Activated CD8-positive, alpha-beta memory T cell treated with anti-CD3 and anti-CD28 coated beads, Interleukin-2, amount 50 U/mL, for 48 hours (primary cell): Measurements from ENCODE around the gene TBC1D22A.

Experiments used
- DNase-seq: peaks from one replicate; pipeline ENCODE4 v3.0.0-alpha.2; 2020

TBC1D22A gene

DNA sequence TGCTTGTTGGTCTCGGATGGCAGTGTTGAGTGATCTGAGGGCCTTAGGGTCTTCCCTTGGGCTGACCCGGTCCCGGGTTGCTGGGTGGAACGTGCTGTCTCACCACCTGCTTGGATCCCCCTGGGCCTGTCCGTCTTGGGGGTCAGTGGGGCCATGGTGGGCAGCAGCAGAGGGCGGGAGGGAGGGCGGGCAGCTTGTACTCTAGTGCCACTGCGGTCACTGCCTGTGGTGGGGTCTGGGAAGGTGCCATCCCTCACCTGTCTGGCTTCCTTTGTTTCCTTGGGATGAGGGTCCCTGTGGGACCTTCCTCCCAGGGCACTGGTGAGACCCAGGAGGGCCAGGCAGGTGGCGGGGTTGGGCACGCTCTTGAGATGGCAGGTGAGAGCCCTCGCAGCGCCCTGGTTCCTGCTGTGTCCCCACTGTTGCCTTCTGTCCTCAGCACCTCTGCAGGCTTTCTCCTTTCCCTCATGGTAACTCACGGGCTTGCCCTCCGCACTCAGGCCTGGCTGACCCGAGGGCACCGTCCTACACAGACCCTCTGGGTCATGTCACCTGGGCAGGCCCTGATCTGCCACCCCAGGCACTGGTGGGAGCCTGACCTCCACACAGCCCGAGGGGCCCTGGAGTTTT is 34.2 kb downstream of the TBC1D22A start:
- no peak for DNase-seq

- DNase-seq = no peak
These were observed 34.9 kb downstream of the TBC1D22A start for GRCh38 chr22:46797355-46797754.

DNA sequence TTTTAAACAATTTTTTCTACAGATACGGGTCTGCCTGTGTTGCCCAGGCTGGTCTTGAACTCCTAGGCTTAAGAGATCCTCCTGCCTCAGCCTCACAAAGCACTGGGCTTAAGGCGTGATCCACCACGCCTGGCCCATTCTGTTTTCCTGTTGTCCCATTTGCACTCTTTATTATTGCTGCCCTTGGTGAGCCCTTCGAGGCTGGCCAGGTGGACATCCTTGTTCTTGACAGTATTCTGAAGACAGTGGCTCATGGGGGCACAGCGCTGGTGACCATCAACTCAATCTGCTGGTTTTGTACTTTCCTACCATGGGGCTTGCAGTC is 35.6 kb downstream of the TBC1D22A start:
- no peak for DNase-seq

GRCh38 chr22:46798366-46799350 is 36.2 kb downstream of the TBC1D22A start:
- DNase-seq = peak; percentile 88

DNA sequence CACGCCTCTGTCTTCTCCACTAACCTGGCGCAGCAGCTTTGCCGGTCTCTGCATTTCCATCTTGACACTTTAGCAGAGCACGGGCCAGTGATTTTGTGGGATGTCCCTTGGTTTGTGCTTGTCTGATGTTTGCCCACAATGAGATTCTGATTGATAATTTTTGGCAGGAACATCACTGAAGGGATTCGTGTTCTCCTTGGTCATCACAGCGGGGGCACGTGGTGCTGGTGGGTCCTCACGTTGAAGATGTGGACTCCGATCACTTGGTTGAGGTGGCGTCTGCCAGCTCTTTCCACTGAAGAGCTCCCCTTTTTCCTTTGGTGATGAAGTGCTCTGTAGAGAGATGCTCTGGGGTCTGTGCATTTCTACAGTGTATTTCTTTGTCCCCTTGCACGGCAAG is 37.2 kb downstream of the TBC1D22A start:
- DNase-seq = no peak

DNA sequence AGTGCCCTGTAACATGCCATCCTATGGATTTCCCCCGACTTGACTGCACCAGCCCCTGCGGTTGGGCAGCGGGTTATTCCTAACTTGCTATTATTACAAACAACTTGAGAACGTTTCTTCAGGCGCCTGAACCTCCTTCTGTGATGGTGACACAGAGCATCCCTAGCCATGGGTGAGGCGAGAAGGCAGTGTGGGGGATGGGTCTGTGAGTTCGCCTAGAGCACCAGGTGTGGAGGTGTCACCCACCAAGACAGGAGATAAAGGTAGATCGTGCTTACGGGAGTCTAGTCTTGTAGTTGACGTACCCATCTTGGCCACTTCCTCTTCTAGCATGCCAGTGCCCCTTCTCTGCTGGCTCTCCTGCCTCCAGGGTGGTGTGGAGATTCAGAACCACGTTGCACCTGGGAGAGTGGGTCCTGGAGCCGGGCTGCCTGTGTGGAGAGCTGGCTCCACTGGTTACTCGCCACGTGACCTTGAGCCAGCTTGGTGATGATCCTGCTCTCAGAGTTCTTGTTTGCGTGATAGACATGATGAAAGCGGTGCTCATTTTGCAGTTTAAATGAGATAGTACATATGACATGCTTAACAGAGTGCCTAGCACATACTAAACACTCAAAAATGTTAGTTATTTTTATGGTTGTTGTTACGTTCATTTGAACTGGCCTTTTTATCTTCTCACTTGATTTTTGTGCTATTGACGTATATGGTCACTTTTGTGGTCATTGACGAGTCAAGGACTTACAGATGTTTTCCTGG is 37.8 kb downstream of the TBC1D22A start:
- no peak for DNase-seq

- peak; percentile 38 for DNase-seq
These were observed 38.9 kb downstream of the TBC1D22A start for GRCh38 chr22:46801331-46801811.

DNA sequence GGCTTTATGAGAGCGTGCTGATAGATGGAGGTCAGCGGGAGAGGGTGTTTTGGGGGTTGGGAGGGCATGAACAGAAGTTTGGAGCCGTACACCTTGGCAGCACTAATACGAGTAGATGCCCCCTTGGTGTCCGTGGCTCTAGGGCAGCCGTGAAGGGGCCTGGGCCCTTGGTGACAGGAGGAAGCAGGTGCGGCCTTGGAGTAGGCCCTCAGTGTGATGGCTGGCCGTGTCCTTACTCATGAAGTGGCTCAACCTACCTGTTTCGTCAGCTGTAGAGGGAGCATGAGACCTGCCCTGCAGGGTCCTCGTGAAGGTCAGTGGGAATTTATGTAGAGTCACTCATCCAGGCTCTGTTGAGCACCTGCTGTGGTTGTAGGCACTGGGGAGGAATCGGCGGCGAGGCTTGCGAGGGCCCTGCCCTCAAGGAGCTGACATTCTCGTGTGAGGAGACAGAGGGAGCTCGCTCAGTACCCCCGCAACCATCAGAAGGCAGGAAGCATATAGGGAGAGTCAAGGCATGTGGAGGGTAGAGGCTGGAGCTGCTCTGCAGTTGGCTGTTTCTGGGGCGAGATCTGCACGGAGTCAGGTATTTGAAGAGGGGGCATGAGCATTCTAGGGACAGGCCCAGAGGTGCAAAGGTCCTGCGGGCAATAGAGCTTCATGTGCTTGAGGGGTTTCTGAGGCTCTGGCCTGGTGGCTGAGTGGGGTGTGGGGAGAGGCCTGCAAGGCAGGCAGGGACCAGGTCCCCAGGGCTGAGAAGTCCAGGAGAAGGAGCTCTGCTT is 39.6 kb downstream of the TBC1D22A start:
- no peak for DNase-seq

- DNase-seq = no peak
These were observed 40.2 kb downstream of the TBC1D22A start for GRCh38 chr22:46802608-46803027.

DNA sequence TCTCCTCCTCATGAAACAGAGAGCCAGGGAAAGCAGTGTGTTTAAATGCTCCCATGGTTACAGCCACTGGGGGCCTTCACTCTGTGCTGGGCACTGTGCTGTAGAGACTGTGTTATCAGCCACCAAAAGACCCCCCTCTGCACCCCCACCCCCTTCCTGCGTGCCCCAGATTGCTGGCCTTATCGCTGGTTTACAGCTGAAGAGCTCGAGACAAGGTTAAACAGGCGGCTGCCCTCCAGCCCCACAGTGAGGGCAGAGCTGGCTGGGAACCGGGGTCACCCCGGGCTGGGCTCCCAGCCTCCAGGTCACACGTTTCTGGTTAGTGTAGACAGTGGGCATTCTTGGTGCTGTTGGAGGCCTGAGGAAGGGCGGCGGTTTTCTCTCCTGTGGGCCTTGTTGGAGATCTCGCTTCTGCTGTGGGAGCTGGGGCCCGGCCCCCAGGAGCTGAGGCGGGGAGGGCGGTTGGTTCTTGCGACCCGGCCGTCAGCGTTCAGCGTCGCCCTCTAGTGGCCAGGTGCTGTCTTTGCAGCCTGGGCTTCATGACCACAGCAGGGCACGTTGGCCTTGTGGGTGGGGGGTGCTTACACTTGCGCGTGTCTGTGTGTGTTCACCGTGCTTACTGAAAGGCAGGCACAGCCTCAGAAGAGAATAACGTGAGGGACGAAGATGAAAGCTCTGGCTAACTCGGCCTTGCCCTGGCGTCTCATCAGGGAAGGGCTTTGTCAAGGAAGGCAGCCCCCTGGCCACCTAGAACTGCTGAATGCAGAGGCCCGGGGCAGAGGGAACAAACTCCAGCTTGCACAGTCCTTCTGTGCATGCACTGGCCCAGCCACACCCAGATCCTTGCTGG is 40.8 kb downstream of the TBC1D22A start:
- DNase-seq = peak; percentile 86

GRCh38 chr22:46803936-46804335 is 41.5 kb downstream of the TBC1D22A start:
- no peak for DNase-seq

DNA sequence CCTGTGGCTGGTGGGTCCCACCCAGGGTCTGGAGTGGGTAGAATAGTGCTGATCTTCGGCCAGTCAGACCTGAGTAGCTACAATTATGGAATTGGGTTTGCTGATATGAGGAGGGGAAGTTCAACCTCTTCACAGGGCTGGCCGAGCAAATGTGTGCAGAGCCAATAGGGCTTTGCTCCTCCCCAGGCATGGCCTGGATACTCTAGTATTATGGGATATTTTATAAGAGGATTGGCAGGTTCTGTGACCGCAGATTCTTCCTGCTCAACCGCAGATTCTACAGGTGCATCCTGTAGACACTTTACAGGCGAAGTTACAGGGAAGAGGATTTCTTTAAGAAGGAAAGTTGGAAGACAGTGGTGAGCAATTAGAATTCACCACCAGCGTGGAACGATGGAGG is 44.3 kb downstream of the TBC1D22A start:
- DNase-seq = no peak

GRCh38 chr22:46807458-46807857 is 45.0 kb downstream of the TBC1D22A start:
- no peak for DNase-seq

- no peak for DNase-seq
These were observed 46.9 kb downstream of the TBC1D22A start for GRCh38 chr22:46809153-46809885.

GRCh38 chr22:46810856-46811786 is 48.7 kb downstream of the TBC1D22A start:
- no peak for DNase-seq

DNA sequence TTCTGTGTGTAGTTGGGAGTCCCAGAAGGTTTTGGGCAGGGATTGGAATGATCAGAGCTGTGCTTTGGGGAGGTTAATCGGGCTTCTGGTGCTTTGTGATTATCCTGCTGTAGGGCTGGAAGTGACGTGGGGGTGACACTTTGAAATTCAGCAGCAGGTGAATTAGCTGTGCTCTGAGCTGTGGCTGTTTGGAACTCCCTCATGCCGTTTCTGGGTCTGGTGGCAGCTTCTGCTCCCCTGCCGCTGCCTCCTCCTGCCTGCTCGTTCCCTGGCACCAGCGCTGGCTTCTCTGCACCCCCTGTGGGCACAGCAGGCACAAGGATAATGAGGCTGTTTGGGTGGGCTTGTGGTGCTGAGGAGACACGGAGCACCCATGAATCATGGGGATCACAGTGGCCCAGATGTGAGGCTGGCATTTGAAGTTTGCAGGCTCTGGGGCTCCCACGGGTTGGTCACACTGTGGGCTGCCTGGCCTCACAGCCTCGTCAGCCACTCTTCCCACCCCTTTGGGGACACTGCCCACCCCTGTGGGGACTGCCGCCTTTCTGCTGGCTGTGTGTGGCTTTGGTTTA is 49.7 kb downstream of the TBC1D22A start:
- DNase-seq = no peak

DNA sequence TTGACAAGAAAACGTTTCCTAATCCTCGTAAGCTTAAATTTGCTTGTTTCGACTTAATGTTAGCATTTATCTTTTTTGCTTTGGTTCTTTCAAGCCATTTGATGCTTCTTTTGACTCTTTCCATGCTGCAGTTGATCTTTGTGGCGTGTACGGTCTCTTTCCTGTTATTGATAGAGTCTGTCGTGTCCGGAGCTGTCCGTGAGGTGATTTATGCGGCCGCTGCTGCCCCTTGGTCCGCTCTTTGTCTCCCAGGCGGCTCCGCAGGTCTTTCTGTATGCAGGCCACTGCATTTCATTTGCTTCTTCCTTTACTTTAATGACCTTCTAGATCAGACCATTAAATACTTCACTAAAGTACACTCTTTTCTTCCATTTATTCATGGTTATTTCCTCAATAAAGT is 50.3 kb downstream of the TBC1D22A start:
- DNase-seq = no peak

DNA sequence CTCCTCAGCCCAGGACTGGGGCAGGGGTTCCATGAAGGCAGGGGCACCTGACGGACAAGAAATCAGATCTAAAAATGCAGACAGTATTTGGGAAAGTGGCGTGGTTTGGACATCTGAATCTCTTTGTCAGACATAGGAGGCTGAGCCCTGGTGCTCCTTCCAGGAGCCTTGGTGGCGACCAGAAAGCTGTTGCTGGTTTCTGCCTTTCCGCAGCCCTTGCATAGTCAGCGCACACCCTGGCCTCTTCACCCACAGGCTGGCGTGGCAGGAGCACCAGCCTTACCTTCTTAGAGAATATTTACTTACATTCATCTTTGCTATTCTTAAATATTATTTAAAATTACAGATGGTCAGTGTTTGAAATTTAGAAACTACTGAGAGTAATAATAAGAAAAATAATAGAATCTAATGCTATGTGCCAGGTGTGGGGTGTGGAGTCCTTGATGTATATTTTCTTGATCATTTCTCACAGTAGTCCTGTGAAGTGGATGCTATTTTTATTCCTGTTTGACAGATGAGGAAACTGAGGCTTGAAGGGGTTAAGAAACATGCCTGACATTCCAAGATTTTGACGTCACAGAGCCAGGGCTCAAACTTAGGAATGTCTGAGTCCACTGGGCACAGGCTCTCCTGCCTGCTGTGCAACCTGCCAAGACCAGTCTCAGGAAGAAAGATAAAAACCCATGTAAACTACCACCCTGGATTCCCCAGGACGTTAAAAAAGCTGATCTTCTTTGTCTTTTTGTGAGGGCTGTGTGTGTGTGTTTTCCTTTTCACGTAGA is 51.6 kb downstream of the TBC1D22A start:
- no peak for DNase-seq

GRCh38 chr22:46815132-46815531 is 52.7 kb downstream of the TBC1D22A start:
- no peak for DNase-seq
